Measurements from ENCODE around the gene HEXIM1.

- TF ChIP-seq, protein P1, sequence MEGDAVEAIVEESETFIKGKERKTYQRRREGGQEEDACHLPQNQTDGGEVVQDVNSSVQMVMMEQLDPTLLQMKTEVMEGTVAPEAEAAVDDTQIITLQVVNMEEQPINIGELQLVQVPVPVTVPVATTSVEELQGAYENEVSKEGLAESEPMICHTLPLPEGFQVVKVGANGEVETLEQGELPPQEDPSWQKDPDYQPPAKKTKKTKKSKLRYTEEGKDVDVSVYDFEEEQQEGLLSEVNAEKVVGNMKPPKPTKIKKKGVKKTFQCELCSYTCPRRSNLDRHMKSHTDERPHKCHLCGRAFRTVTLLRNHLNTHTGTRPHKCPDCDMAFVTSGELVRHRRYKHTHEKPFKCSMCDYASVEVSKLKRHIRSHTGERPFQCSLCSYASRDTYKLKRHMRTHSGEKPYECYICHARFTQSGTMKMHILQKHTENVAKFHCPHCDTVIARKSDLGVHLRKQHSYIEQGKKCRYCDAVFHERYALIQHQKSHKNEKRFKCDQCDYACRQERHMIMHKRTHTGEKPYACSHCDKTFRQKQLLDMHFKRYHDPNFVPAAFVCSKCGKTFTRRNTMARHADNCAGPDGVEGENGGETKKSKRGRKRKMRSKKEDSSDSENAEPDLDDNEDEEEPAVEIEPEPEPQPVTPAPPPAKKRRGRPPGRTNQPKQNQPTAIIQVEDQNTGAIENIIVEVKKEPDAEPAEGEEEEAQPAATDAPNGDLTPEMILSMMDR (IDR thresholded peaks at IDR 0.05 in 4 of 5, conservative IDR thresholded peaks at IDR 0.05 in 1 of 5), result no peak
- TF ChIP-seq POLR2A (IDR thresholded peaks at IDR 0.05), result no peak
Observed at GRCh38 chr17:45129940-45130680, 18.2 kb upstream of the HEXIM1 start.

All from gastrocnemius medialis (tissue), 4 donors.